HG03095 (cell line): ENCODE measurements around the gene GPR137.
A peak's percentile ranks its signal among the peaks of the same experiment; 100 is the strongest.

Source experiments
- ATAC-seq: cut with Tn5 transposase; IDR thresholded peaks from one replicate; pipeline ENCODE4 v1.9.1; 2021; ENCODE audit warnings: moderate library complexity; ENCODE audit not compliant: unreplicated experiment

Gene GPR137, protein sequence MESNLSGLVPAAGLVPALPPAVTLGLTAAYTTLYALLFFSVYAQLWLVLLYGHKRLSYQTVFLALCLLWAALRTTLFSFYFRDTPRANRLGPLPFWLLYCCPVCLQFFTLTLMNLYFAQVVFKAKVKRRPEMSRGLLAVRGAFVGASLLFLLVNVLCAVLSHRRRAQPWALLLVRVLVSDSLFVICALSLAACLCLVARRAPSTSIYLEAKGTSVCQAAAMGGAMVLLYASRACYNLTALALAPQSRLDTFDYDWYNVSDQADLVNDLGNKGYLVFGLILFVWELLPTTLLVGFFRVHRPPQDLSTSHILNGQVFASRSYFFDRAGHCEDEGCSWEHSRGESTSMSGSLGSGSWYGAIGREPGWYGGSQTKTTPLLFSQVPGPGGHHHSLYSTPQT

DNA sequence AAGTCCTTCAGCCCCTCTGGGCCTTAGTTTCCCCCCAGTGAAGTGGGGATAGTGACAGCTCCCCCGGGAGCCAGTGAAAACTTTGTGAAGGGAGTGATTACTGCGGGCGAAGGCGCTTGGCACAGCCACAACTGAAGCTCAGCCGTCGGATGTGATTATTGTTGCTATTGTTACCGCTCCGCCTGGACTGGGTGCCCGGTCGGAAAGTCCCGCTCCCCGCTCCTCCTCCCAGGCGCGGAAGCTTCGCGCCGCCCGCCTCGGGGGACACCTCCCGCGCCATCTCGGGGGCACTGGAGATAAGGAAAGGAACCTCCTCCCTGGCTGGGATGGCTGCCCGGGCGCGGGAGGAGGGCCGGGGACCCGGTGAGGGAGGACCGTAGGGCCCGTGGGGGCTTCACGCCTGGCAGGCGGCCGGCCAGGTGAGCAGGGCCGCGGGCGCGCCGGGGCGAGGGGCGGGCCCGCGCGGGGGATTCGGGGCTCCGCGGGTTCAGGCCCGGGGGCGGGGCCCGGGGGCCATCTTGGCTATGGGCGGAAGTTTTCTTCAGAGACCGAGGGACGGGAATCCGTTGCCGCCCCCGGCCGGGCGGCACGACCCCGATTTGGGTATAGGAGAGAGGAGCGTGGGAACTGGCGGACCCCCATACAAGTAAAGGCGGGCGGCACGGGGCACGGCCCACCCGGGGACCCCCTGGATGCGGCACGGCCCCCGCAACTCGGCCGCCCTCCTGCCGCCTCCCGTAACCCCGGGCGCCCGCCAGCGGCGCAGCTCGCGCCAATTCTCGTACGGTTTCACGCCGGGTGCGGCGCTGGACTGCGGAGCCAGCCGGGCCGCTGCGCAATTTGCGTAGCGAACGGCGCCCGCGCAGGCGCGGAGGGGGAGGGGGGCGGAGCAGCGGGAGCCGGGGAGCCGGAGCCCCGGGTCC, at the start of gene GPR137:
Gene GPR137 (plus strand): TSS at position 887 of the 923 bp plus-strand sequence. CDS start 677 bp downstream, outside the sequence.
- peak; percentile 51 for ATAC-seq

GRCh38 chr11:64237484-64237951, 48.1 kb upstream of the GPR137 start:
- ATAC-seq: no peak

DNA sequence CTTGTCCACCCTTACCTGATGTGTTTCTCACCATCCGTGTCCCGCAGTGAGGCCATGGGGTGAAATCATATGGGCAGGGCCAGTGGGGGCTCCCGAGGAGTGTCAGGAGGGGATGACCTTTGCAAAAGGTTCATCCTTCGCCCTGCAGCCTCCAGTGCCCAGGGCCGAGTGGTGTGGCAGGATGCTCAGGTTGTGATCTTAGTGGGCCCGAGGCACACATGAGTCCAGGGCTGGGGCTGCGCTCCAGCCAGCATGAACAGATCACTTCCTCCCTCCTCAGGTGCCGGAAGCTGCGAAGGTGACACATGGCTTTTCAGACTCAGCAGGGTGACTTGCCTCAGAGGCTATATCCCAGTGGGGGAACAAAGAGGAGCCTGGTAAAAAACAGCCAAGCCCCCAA, 47.6 kb upstream of the GPR137 start:
- no peak for ATAC-seq

DNA sequence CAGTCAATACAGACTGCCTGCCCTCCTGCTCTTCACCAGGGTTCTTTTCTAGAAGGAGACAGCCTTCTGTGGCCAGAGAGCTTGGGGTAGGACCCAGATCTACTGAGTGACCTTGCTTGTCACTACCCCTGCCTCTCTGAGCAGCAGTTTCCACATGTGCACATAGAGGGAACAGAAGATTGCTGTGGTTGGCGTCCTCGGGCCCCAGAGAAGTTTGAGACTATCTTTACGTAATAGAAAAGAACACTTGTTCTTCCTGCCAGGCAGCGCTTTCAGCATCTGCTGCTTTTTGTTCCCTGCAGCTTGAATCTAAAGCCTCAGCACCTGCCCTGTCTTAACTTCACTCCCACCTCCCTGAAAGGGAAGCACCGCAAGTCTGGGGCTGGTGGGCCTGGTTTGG, 46.6 kb upstream of the GPR137 start:
- no peak for ATAC-seq

DNA sequence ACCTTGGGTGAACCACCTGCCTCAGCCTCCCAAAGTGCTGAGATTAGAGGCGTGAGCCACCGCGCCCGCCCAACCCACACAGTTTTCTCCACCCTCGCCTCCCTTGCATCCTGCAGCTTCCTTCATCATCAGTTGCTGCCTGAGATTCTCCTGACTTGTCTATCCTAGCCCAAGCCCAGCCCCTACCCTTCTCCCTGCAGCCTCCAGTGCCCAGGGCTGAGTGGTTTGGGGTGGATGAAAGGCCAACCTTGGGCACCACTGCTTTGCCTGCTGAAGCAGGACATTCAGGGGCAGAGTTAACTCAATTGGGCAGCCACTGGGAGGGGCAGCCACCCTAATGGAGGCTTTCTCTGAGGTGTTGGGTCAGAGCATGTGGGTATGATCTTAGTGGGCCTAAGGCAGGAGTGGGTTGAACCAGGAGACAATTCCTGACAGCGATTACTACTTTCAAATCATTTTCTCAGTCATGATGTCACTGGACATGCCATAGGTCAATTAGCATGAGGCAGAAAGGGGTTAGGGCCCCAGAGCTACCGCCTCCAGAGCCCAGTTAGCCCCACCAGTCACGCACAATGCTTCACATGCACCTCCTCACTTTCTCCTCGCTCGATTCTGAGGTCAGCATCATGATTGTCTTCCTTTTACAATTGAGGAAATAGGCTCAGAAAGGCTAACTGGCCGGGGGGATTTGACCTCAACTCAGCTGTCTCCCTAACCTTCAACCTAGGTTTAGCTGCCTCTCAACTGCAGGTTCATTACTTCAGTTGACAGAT, 45.8 kb upstream of the GPR137 start:
- no peak for ATAC-seq

GRCh38 chr11:64240435-64241240, 45.0 kb upstream of the GPR137 start, which contains the start of gene FKBP2:
FKBP2 (plus strand) TSS chr11:64241095; CDS start chr11:64242388, 1,293 bp downstream.
- ATAC-seq: peak; percentile 47

DNA sequence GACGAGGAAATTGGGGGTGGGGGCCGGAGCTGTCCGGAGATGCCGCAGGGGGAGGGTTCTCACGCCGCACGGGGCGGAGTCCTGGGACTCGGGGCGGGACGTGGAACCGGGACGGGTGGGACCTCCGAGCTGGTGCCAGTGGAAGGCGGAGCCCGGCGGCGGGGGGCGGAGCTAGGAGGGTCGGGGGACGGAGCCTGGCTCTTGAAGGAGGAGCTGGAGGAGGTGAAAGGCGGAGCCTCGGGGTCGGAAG, 44.5 kb upstream of the GPR137 start:
- ATAC-seq: peak; percentile 61

DNA sequence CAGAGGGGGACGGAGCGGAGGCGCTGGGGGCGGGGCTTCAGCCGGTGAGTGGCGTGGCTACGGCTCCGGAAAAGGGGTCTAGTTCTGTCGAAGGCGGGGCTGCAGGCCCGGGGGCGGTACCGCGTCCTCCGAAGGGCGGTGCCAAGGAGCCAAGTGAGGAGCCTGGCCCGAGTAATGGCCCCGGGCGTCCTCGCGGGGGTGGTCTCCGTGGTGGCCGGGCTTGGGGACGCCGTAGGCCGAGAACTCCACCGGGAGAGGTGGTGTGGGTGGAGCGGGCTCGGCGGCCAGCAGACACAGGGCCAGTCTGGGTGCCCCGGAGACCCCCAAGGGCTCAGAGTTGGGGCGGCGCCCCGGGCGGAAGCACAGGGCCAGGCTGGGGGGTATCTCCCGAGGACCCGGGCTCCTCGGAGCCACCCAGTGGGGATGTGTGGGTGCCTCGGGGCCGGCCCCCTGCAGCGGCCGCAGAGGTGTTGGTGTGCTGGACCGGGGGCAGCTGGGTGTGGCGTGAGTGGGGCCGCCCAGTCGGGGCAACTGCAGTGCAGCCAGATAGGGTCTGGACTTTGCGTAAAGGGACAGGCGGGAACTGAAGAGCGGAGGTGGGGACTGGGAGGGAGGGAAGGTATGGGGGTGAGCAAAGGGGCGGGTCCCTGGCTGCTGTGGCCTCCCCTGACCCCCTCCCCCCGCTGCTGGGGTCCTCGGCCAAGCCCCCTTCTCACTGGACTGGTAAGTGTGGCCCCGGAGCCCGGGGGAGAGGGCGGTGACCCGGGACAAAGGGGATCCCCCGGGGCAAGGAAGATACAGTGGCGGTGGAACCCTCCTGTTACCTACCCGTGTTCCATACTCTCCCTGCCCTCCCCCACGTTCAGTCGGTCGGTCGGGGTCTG, 43.9 kb upstream of the GPR137 start:
- peak; percentile 6 for ATAC-seq

- ATAC-seq: no peak
Observed at GRCh38 chr11:64243236-64243854, 42.3 kb upstream of the GPR137 start.

GRCh38 chr11:64244107-64244506, 41.5 kb upstream of the GPR137 start:
- ATAC-seq: no peak

- no peak for ATAC-seq
Observed at GRCh38 chr11:64244966-64245365, 40.7 kb upstream of the GPR137 start.

- no peak for ATAC-seq
Observed at GRCh38 chr11:64245401-64245796, 40.2 kb upstream of the GPR137 start.

- no peak for ATAC-seq
Observed at GRCh38 chr11:64245797-64246620, 39.6 kb upstream of the GPR137 start.

DNA sequence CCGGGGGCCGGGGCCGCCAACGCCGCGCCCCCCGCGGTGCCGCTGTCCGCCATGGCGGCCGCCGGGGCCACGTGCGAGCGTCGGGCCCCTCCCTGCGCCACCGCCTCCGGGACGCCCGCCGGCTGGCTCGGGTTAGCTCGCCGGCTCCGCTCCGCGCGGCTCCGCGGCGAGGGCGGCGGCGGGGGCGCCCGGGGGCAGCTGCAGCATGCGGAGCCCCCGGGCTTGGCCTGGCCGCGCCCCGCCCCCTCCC, 39.1 kb upstream of the GPR137 start:
- peak; percentile 10 for ATAC-seq

DNA sequence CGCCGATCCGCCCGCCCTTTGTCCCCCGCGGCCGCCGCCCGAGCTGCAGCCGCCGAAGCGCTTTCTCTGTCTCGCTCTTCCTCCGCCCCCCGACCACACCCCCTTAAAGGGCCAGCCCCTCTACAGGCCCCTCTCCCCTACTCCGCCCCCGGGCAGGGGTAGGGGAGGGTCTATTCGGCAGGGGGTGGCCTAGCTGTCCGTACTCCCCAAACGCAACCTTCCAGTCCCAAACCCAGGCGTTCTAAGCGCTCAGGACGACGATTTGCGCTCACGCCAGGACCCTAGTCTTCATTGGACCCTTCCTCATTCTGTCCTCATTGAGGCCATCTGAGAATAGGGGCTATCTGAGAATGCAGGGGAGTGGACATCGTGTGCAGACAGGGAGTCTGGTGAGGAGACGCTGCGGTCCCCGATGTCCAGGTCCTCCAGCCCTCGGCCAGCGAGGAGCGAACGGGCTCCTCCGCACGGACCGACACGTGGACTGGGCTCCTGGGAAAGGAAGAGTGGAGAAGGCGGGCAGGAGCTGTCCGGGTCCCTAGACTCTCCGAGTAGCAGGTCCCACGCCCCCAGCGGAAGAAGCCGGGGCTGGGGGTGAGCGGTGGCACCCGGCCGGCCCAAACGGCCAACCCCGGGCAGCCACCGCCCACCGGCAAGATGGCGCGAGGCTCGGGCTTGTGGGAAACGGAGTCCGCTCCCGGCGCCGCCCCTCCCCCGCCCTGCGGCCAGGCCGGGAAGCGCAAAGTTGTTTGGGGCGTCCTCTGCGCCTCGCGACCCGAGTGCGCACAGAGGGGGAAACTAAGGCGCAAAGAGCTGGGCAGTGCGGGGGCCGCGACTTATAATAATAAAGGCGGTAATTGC, 38.5 kb upstream of the GPR137 start, which contains the start of gene PPP1R14B:
Gene PPP1R14B (minus strand): TSS at position 73 of the 858 bp plus-strand sequence. CDS start 270 bp downstream, outside the sequence.
- ATAC-seq: peak; percentile 34

DNA sequence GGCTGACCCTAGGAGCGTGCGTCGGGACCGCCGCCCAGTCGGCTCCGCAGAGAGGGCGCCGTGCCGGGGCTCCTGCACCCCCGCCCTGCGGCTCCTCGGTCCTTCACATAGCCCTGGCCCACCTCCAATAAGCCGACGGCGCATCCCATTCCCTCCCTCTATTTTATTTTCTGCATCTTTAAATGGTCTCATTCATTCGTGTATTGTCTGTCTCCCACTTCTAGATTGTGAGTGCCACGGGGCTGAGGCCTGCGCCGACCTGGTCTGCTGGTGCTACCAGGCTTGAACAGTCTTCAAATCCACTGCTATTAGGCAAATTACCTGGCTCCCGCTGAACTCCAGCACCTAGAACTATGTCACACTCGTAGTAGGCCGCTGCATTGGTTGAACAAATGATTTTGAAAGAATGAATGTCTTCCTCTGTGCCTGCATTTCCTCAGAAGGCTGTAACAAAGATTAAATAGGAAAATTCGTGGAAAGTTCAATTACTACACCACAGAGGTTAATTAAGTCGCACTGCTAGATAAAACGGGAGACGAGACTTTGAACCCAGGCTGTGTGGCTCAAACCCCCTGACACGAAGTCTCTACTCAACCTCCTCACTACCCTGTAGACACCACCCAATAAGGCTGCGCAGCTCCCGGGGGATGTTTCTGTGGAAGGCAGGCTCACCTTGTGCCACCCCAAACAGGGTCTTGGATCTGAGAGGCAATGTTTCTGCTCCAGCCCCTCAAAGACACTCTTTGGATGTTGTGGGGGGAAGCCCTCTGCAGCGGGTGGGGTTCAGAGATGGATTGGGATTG, 37.7 kb upstream of the GPR137 start:
- no peak for ATAC-seq
